Vagina (tissue), 2 donors: ENCODE measurements around the gene LACC1. TPM values are rescaled to one million over a fixed set of nuclear protein-coding genes. Genes with fewer than 3 reads are reported as not detected.

ENCODE experiments used
- DNase-seq, 2 donors: peaks; one replicate each; pipeline ENCODE4 v3.0.0-alpha.2; 2017; ENCODE audit errors: extremely low spot score in 2 of 2
- H3K27ac ChIP-seq: fragments of 200-600 bp; sonication (generic); one replicate; pipeline ENCODE4 v1.5.1; 2019
- H3K27me3 ChIP-seq: fragments of 200-600 bp; sonication (generic); one replicate; pipeline ENCODE4 v1.5.1; 2019
- H3K36me3 ChIP-seq, 2 donors: fragments of 200-600 bp; sonication (generic); one replicate each; pipeline ENCODE4 v1.5.1; 2017 to 2019
- H3K4me1 ChIP-seq: fragments of 200-600 bp; sonication (generic); one replicate; pipeline ENCODE4 v1.5.1; 2019
- H3K4me3 ChIP-seq, 2 donors: fragments of 200-600 bp; sonication (generic); 1 replicate in 1 of 2; 2 replicates in 1 of 2; pipeline ENCODE4 v1.5.1; 2016 to 2019
- H3K9me3 ChIP-seq: fragments of 200-600 bp; sonication (generic); one replicate; pipeline ENCODE4 v1.5.1; 2019
- CTCF ChIP-seq, 3 experiments: fragments of 450-650 bp in 2 of 3; fragments of 200-600 bp in 1 of 3; sonication (generic) in 1 of 3; IDR thresholded peaks; one replicate each; pipeline ENCODE4 v1.5.1; 2017 to 2019; ENCODE audit warnings: antibody characterized with exemption in 3 of 3, mild to moderate bottlenecking in 2 of 3, moderate library complexity in 2 of 3
- POLR2A ChIP-seq, 2 donors: fragments of 450-650 bp; IDR thresholded peaks; one replicate each; pipeline ENCODE4 v1.6.1; 2017; ENCODE audit warnings: antibody characterized with exemption in 2 of 2, mild to moderate bottlenecking in 2 of 2, moderate library complexity in 2 of 2
- POLR2AphosphoS5 ChIP-seq, 2 donors: sonication (generic); formaldehyde crosslinking; IDR thresholded peaks; one replicate each; pipeline ENCODE4 v1.9.0; 2017; ENCODE audit warnings: antibody characterized with exemption in 2 of 2, mild to moderate bottlenecking in 2 of 2, low read depth in 1 of 2; ENCODE audit not compliant: insufficient read depth in 1 of 2
- intact Hi-C: fragments of 100-400 bp; cut with DNase I; formaldehyde crosslinking; loops from one replicate; pipeline ENCODE4 v1.15.1; 2023
- total RNA-seq: library from RNA; depleted of rRNA; stranded (reverse); fragments of >200 nt; gene quantifications from one replicate; pipeline ENCODE4 v1.2.3, GENCODE V29; 2016

The LACC1 gene
- total RNA-seq, 1 donor from 2014 or later, result 2.9 TPM

GRCh38 chr13:43846496-43847158 lies 33.1 kb upstream of the LACC1 start:
- no peak for DNase-seq
- TF ChIP-seq CTCF (IDR thresholded peaks at IDR 0.05) (no peak), POLR2AphosphoS5 (IDR thresholded peaks at IDR 0.05; ENCODE audit: insufficient read depth in 1 of 2, low read depth in 1 of 2) (no peak), POLR2A (IDR thresholded peaks at IDR 0.05) (no peak)
- H3K27me3 ChIP-seq, result no peaks in the 10 kb centered on the region
- no peaks in the 10 kb centered on the region for H3K9me3 ChIP-seq
- H3K4me1 ChIP-seq, result no peaks in the 10 kb centered on the region
- H3K27ac ChIP-seq, result no peak overlapping the region
- intact Hi-C loops, result no loop called here
- no peak overlapping the region for H3K4me3 ChIP-seq
- H3K36me3 ChIP-seq, result peaks cover 0 to 4% of the 10 kb centered on the region in 2 donors

- Histone ChIP-seq H3K27me3 (no peaks in the 10 kb centered on the region), H3K36me3 (peaks cover 0 to 4% of the 10 kb centered on the region in 2 donors), H3K27ac (no peak overlapping the region), H3K4me3 (no peak overlapping the region), H3K9me3 (peaks cover 10% of the 10 kb centered on the region), H3K4me1 (no peaks in the 10 kb centered on the region)
- no peak for DNase-seq
- TF ChIP-seq POLR2AphosphoS5 (IDR thresholded peaks at IDR 0.05; ENCODE audit: insufficient read depth in 1 of 2, low read depth in 1 of 2) (no peak), POLR2A (IDR thresholded peaks at IDR 0.05) (no peak), CTCF (IDR thresholded peaks at IDR 0.05) (no peak)
- intact Hi-C loops, result no loop called here
Observed at GRCh38 chr13:43848001-43848649, 31.6 kb upstream of the LACC1 start.

- Histone ChIP-seq H3K4me1 (no peaks in the 10 kb centered on the region), H3K4me3 (no peak overlapping the region), H3K27ac (no peak overlapping the region), H3K36me3 (peaks cover 0 to 4% of the 10 kb centered on the region in 2 donors), H3K27me3 (no peaks in the 10 kb centered on the region), H3K9me3 (peaks cover 10% of the 10 kb centered on the region)
- intact Hi-C loops, result no loop called here
- no peak for DNase-seq
- TF ChIP-seq CTCF (IDR thresholded peaks at IDR 0.05) (no peak), POLR2AphosphoS5 (IDR thresholded peaks at IDR 0.05; ENCODE audit: insufficient read depth in 1 of 2, low read depth in 1 of 2) (no peak), POLR2A (IDR thresholded peaks at IDR 0.05) (no peak)
Observed at GRCh38 chr13:43850873-43851272, 28.8 kb upstream of the LACC1 start.

GRCh38 chr13:43852923-43853404 lies 26.7 kb upstream of the LACC1 start:
- intact Hi-C loops, result no loop called here

More at GRCh38 chr13:43852923-43853404, 26.7 kb upstream of the LACC1 start:
- no peak overlapping the region for H3K4me3 ChIP-seq
- no peaks in the 10 kb centered on the region for H3K27me3 ChIP-seq
- peaks cover 10% of the 10 kb centered on the region for H3K9me3 ChIP-seq
- H3K27ac ChIP-seq, result no peak overlapping the region
- DNase-seq, result no peak
- TF ChIP-seq CTCF (IDR thresholded peaks at IDR 0.05) (no peak), POLR2AphosphoS5 (IDR thresholded peaks at IDR 0.05; ENCODE audit: insufficient read depth in 1 of 2, low read depth in 1 of 2) (no peak), POLR2A (IDR thresholded peaks at IDR 0.05) (no peak)
- H3K36me3 ChIP-seq, result peaks cover 0 to 4% of the 10 kb centered on the region in 2 donors
- H3K4me1 ChIP-seq, result no peaks in the 10 kb centered on the region
